Fibroblast of the aortic adventitia (primary cell): ENCODE results near the gene SH3GL3. TPM values are rescaled to one million over a fixed set of nuclear protein-coding genes. Genes with fewer than 3 reads are reported as not detected.

Experiments used
- DNase-seq: peaks from one replicate; pipeline ENCODE4 v3.0.0-alpha.2; 2010; ENCODE audit warnings: low read depth
- H3K4me3 ChIP-seq: 2 replicates; pipeline ENCODE4 v1.5.1; 2011; ENCODE audit warnings: low read depth, mild to moderate bottlenecking, control low read depth, low read length, moderate library complexity
- total RNA-seq: library from RNA; depleted of rRNA; stranded (reverse); fragments of >200 nt; gene quantifications from 2 replicates; pipeline ENCODE4 v1.2.3, GENCODE V29; 2012; ENCODE audit warnings: low replicate concordance
- TF ChIP-seq, protein P1 (sequence below): IDR thresholded peaks from 2 replicates; pipeline ENCODE4 v1.5.1; 2011; ENCODE audit warnings: mild to moderate bottlenecking, low read length, control low read depth, inconsistent platforms; ENCODE audit not compliant: insufficient read depth

The SH3GL3 gene
- total RNA-seq, 1 donor = 0.09 TPM

DNA sequence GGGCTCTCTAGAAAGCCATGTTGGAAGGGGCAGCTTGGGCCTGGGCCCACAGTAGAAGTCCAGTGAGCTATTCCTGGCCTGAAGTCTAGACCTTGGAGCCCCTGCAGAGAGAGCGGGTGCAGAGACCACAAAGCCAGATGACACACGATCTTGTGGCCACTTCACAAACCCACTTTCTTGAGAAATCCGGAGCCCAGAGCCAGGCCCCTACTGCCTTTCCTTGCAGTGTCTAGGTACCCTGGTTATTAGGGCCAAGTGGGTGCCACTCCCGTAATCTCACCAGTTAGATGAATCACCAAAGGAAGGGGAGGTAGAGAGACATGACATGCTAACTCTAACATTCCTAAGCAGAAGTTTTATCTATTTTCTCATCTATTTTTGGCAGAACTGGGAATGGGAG, 134.2 kb downstream of the SH3GL3 start:
- TF ChIP-seq, protein P1, sequence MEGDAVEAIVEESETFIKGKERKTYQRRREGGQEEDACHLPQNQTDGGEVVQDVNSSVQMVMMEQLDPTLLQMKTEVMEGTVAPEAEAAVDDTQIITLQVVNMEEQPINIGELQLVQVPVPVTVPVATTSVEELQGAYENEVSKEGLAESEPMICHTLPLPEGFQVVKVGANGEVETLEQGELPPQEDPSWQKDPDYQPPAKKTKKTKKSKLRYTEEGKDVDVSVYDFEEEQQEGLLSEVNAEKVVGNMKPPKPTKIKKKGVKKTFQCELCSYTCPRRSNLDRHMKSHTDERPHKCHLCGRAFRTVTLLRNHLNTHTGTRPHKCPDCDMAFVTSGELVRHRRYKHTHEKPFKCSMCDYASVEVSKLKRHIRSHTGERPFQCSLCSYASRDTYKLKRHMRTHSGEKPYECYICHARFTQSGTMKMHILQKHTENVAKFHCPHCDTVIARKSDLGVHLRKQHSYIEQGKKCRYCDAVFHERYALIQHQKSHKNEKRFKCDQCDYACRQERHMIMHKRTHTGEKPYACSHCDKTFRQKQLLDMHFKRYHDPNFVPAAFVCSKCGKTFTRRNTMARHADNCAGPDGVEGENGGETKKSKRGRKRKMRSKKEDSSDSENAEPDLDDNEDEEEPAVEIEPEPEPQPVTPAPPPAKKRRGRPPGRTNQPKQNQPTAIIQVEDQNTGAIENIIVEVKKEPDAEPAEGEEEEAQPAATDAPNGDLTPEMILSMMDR = no peak
- H3K4me3 ChIP-seq = no peak overlapping the region

DNA sequence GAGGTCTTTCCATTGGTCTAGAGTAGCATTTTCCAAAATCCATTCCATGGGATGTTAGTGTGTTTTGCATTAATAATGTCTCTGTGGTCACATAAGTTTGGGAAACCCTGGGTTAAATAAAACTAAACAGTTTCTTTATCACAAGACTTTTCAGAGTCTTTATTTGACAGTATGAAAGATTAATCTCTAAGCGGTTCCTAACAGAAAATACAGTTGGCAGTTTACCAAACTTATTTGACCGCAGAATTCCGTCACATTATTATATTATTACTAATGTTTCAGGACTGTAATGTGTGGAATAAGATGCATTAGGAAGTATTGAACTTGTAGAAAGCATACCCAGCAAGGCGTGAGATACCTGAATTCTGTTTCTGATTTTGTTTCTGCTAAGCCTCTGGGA, 135.2 kb downstream of the SH3GL3 start:
- no peak overlapping the region for H3K4me3 ChIP-seq
- TF ChIP-seq, protein P1 = no peak
- peak; percentile 45 for DNase-seq

More for the DNA sequence above, 134.2 kb downstream of the SH3GL3 start:
- DNase-seq = no peak

DNA sequence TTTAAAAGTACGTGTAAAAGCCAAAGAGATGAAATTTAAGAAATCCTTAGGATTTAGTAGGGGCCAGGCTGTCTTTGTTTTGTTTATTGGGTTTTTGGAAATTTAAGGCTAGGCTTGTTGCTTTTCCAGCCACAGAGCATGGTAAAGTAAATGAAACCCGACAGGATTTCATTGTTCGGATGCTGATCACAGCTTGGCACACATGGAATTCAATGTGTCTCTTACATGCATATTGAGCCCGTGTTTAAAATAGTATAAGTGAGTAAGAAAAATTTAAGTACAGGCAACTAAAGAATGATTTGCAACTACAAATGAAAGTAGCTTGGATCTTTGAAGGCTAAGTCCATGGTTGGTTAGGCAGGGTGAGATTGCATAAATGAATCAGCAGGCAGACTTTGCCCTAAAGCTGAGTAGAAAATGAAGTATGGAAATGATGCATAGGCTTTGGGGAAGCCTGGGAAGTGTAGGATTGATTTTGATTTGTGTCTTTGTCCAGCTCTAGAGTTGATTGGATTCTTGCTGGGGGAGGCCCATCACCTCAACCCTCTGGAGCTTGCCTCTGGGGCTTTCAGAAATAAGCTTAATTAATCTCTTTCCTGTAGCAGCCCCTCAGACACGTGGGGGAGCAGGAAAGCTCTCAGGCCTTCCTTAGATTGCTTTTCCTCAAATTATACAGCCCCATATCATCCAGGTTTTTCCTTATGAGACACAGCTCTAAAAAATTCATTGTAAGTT, 138.6 kb downstream of the SH3GL3 start:
- no peak for DNase-seq

DNA sequence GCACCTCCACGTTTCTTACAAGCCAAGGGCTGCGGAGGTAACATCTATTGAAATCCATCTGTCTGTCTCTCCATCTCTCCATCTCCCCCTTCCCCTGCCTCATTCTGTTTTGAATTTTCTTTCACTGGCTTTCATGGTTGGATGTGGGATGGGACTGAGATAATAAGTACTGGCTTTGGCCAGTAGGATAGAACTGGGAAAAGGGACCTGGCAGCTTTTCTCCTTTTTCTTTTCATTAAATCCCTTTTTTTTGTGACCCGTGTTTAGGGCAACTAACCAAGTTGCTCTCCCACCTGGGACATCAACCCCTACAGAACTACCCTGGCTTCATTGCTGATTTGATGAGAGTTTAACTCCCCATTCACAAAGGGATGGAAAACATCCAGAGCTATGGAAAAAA, 139.9 kb downstream of the SH3GL3 start:
- DNase-seq = no peak
- H3K4me3 ChIP-seq = no peak overlapping the region
- TF ChIP-seq, protein P1 = no peak

More for the DNA sequence above, 138.6 kb downstream of the SH3GL3 start:
- TF ChIP-seq, protein P1 = no peak
- H3K4me3 ChIP-seq = no peak overlapping the region

DNA sequence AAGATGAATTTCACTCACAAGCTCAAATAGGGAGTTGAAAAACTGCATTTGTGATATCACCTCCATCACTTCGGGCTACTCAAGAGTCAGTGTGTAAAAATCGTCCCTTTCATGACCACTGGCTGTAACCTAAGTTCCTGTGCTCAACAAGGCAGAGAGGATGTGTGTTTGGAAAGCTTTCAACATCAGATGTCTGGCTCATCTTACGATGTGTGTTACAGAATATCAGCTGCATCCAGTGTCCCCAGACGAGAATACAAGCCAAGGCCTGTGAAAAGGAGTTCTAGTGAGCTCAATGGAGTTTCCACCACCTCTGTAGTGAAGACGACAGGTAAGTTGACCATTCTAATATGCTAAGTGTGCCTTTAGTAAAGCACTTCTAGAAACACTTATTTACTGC, 141.3 kb downstream of the SH3GL3 start:
- DNase-seq = no peak
- H3K4me3 ChIP-seq = no peak overlapping the region
- TF ChIP-seq, protein P1 = no peak

DNA sequence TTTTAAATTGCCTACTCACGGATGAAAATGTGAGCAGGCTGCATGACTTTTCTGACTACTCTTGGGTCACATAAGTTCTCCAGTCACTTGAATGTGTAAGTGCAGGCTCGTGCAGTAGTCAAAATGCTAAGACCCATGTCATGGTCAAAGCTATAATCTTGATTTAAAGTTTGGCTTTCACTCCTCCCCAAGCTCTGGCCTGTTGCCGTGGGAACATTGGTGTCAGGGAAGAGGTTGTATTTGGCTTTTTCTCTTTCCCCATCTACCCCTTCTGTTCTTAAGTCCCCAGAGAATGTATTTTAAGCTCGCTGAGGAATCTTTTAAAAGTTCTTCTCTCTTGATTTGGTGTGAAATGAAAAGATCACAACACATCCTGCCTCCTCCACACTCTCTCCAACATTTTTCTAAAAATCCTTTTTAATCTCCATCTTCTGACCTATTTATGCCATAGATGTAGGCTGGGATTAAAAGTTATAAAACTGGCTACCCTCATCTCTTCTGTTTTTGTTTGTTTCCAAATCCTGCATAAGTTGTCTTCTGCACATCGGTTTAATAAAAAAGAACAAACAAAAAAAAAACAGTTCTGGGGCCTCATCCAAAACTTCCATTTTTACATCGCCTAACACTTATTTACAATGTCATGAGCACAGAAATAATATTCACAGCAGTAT, 145.4 kb downstream of the SH3GL3 start:
- TF ChIP-seq, protein P1 = no peak
- DNase-seq = no peak
- no peak overlapping the region for H3K4me3 ChIP-seq

DNA sequence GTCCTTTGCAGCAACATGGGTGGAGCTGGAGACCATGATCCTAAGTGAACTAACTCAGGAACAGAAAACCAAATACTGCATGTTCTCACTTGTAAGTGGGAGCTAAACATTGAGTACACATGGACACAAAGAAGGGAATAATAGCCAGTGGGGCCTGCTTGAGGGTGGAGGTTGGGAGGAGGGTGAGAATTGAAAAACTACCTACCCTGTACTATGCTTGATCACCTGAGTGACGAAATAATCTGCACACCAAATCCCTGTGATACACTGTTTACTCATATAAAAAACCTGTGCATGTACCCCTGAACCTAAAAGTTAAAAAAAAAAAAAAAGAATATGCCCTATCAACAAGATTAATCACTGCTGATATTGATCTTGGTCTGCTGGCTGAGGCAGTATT, 148.1 kb downstream of the SH3GL3 start:
- DNase-seq = no peak
- no peak overlapping the region for H3K4me3 ChIP-seq
- TF ChIP-seq, protein P1 = no peak
